Omental fat pad (tissue), 4 donors: ENCODE data around the gene APBB2. TPM values are rescaled to one million over a fixed set of nuclear protein-coding genes. Genes with fewer than 3 reads are reported as not detected.

ENCODE experiments used
- ATAC-seq: fragments of 150-250 bp; one replicate; pipeline ENCODE4 v1.9.1; 2016; ENCODE audit warnings: mild to moderate bottlenecking, moderate library complexity; ENCODE audit not compliant: low FRiP score
- DNase-seq: peaks from one replicate; pipeline ENCODE4 v3.0.0-alpha.2; 2019; ENCODE audit warnings: low spot score
- total RNA-seq, 4 donors: library from RNA; depleted of rRNA; stranded (reverse); fragments of >200 nt; gene quantifications; one replicate each; pipeline ENCODE4 v1.1.0, GENCODE V29; 2016
- TF ChIP-seq, protein P1 (sequence below), 3 donors: fragments of 450-650 bp; IDR thresholded peaks; one replicate each; pipeline ENCODE4 v1.5.1; 2016 to 2017; ENCODE audit warnings: antibody characterized with exemption in 3 of 3, mild to moderate bottlenecking in 3 of 3, moderate library complexity in 2 of 3

The APBB2 gene
- total RNA-seq, 4 donors from 2014 or later, result 76.6 to 138 (median 113) TPM

GRCh38 chr4:40848251-40848650 lies 366.1 kb downstream of the APBB2 start:
- TF ChIP-seq, protein P1, sequence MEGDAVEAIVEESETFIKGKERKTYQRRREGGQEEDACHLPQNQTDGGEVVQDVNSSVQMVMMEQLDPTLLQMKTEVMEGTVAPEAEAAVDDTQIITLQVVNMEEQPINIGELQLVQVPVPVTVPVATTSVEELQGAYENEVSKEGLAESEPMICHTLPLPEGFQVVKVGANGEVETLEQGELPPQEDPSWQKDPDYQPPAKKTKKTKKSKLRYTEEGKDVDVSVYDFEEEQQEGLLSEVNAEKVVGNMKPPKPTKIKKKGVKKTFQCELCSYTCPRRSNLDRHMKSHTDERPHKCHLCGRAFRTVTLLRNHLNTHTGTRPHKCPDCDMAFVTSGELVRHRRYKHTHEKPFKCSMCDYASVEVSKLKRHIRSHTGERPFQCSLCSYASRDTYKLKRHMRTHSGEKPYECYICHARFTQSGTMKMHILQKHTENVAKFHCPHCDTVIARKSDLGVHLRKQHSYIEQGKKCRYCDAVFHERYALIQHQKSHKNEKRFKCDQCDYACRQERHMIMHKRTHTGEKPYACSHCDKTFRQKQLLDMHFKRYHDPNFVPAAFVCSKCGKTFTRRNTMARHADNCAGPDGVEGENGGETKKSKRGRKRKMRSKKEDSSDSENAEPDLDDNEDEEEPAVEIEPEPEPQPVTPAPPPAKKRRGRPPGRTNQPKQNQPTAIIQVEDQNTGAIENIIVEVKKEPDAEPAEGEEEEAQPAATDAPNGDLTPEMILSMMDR (IDR thresholded peaks at IDR 0.05), result no peak
- no peak for DNase-seq
- ATAC-seq, result no peak

- no peak for DNase-seq
- TF ChIP-seq, protein P1 (IDR thresholded peaks at IDR 0.05), result no peak
- ATAC-seq, result no peak
Observed at GRCh38 chr4:40846532-40846931, 367.8 kb downstream of the APBB2 start.

DNA sequence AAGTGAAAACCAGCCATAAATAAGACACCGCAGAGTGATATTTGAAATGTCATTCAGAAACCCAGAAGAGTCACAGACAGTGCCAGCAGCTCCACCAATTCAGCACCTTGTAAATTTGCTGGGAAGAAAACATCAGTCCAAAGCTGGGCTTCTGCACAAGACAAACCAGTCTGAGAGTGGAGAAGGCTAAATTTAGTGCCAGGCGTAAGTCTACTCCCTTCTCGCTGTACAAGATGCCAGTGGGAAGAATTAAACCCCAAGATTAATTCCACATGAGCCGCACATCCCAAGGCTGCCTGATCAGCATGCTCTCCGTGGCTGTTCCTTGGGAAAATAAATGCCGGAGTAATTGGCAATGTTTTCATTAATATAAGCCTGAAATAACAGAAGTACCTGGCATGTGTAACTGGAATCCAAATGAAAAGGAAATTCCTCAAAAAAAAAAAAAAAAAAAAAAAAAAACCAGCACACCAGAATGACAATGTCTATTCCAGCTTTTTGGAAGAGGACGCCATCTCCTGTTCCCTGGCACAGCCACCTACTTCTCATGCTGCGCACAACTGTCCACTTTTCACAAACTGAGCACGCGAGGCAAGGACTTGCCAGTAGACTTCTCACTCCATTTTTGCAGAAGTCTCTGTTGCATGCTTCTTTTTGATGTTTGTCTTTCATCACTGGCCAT lies 369.0 kb downstream of the APBB2 start:
- TF ChIP-seq, protein P1 (IDR thresholded peaks at IDR 0.05), result no peak
- DNase-seq (no peak), ATAC-seq (no peak)

DNA sequence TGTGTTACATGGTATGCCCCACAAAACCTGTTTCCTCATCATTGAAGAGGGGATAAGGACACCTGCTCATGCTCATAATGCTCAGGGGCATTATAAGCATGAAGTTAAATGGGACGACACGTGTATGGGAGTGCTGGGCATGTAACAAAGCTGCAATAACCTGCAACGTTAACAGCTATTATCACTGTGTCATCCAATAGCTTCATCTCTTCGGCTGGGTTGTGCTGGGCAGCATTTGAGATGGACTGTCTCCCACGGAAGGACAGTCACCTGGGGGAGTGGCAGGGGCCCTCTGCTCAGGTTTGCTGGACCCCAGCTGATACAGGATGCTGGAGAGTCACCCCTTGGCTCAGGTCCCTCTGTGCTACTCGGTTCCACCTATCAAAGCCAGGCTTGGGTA lies 370.1 kb downstream of the APBB2 start:
- ATAC-seq, result no peak
- no peak for DNase-seq

GRCh38 chr4:40843696-40844095 lies 370.6 kb downstream of the APBB2 start:
- DNase-seq (no peak), ATAC-seq (no peak)
- TF ChIP-seq, protein P1 (IDR thresholded peaks at IDR 0.05), result no peak

More for the DNA sequence above, 370.1 kb downstream of the APBB2 start:
- TF ChIP-seq, protein P1 (IDR thresholded peaks at IDR 0.05), result no peak

DNA sequence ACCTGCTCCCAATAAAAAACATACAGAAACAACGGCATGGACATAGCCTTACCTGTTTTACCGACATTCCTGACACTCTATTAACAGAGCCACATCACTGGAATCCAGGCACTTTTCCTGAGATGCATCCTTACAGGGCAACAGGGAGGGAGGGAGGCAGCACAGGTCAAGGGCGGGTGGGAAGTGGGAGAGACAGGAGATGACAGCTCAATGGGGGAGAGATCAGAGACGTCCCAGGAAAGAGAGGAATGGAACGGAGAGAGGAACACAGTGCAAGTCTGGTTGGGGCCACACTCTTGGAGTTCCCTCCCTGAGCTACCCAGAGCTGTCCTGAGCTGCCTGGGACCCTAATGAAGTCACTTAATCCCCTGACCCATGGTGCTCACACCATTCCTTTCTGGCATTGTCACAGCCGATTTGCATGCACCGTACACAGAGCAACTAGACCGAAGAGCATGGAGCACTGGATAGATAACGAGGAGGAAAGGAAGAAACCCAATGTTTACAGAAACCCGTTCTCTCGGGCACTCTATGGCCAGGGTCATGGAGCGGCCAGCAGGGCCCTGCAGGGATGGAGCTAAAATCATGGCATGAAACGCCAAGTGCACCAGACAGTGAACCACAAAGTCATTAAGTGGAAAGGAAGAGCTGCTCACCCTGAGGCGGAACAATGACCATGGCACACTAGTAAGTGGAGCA lies 371.5 kb downstream of the APBB2 start:
- DNase-seq, result no peak
- TF ChIP-seq, protein P1 (IDR thresholded peaks at IDR 0.05), result no peak
- no peak for ATAC-seq

DNA sequence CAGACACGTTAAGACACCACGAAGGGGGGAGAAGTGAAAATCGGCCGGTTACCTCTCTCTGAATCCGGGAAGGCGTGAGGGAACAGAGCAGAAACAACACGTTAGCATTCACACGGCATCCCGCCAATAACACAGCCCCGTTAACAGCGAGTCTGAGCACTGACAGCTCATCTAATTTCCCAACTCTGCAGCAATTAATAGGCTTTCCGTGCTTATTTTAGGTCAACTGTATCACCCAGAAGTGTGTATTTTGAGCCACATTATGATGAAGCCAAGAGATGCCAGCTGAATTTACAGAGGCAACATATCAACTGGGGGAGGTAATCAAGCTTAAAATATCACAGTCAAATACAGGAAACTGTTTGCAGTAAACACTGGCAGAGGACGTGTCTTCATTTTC lies 372.0 kb downstream of the APBB2 start:
- no peak for DNase-seq
- TF ChIP-seq, protein P1 (IDR thresholded peaks at IDR 0.05), result no peak
- ATAC-seq, result no peak
